ENCODE data around the gene TADA2A. TPM values are rescaled to one million over a fixed set of nuclear protein-coding genes. Genes with fewer than 3 reads are reported as not detected.
A peak's percentile ranks its signal among the peaks of the same experiment; 100 is the strongest.

TADA2A gene
- polyA plus RNA-seq, 1 donor: 22.3 TPM

DNA sequence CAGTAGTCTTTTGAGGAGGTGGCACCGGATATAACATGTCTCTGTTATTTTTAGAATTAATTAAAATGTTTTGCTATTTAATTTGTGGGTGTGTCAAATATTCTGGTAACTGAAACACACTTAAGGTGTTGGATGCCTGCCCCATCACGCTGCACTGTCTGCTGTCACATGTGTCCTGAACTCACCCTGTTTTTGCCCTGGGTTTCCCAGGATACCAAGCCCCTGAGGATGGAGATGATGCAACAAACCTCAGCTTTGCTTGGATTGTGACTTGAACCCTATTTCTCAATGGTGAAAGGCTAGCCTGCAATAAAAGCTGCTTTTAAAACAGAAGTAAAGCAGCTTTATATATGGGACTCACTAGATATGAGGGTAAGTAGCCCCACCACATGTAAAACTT is 71.5 kb downstream of the TADA2A start:
- Histone ChIP-seq H3K4me3 (ENCODE audit: low read length) (no peak overlapping the region), H3K4me1 (ENCODE audit: control insufficient read depth, insufficient read depth, low read length) (peaks cover 5% of the 10 kb centered on the region), H3K27ac (ENCODE audit: low read length) (no peak overlapping the region), H3K9me3 (ENCODE audit: control insufficient read depth, low read depth, low read length) (no peaks in the 10 kb centered on the region), H3K36me3 (ENCODE audit: control insufficient read depth, insufficient read depth, low read length) (peaks cover 58% of the 10 kb centered on the region), H3K27me3 (ENCODE audit: control insufficient read depth, insufficient read depth, low read length) (no peaks in the 10 kb centered on the region)
- no peak for DNase-seq
- no CpG with 5 or more reads among the region's 2 CpGs for WGBS (ENCODE audit: insufficient coverage, low lambda C conversion rate)

GRCh38 chr17:37479025-37479424 is 72.3 kb downstream of the TADA2A start:
- Histone ChIP-seq H3K4me1 (ENCODE audit: control insufficient read depth, insufficient read depth, low read length) (peaks cover 5% of the 10 kb centered on the region), H3K27ac (ENCODE audit: low read length) (no peak overlapping the region), H3K4me3 (ENCODE audit: low read length) (no peak overlapping the region), H3K9me3 (ENCODE audit: control insufficient read depth, low read depth, low read length) (no peaks in the 10 kb centered on the region), H3K36me3 (ENCODE audit: control insufficient read depth, insufficient read depth, low read length) (peaks cover 50% of the 10 kb centered on the region), H3K27me3 (ENCODE audit: control insufficient read depth, insufficient read depth, low read length) (no peaks in the 10 kb centered on the region)
- WGBS (ENCODE audit: insufficient coverage, low lambda C conversion rate): no CpG with 5 or more reads among the region's 1 CpG
- DNase-seq: no peak

GRCh38 chr17:37480427-37480826 is 73.7 kb downstream of the TADA2A start:
- WGBS (ENCODE audit: insufficient coverage, low lambda C conversion rate): no CpG with 5 or more reads among the region's 2 CpGs
- H3K36me3 ChIP-seq (ENCODE audit: control insufficient read depth, insufficient read depth, low read length): peaks cover 42% of the 10 kb centered on the region

GRCh38 chr17:37481001-37481665 is 74.4 kb downstream of the TADA2A start:
- H3K36me3 ChIP-seq (ENCODE audit: control insufficient read depth, insufficient read depth, low read length): peaks cover 35% of the 10 kb centered on the region
- 100% methylated on average over 1 of the region's 9 CpGs for WGBS (ENCODE audit: insufficient coverage, low lambda C conversion rate)
- H3K9me3 ChIP-seq (ENCODE audit: control insufficient read depth, low read depth, low read length): no peaks in the 10 kb centered on the region

More at GRCh38 chr17:37480427-37480826, 73.7 kb downstream of the TADA2A start:
- Histone ChIP-seq H3K4me3 (ENCODE audit: low read length) (no peak overlapping the region), H3K27ac (ENCODE audit: low read length) (no peak overlapping the region), H3K27me3 (ENCODE audit: control insufficient read depth, insufficient read depth, low read length) (no peaks in the 10 kb centered on the region), H3K4me1 (ENCODE audit: control insufficient read depth, insufficient read depth, low read length) (peaks cover 5% of the 10 kb centered on the region), H3K9me3 (ENCODE audit: control insufficient read depth, low read depth, low read length) (no peaks in the 10 kb centered on the region)
- DNase-seq: no peak

DNA sequence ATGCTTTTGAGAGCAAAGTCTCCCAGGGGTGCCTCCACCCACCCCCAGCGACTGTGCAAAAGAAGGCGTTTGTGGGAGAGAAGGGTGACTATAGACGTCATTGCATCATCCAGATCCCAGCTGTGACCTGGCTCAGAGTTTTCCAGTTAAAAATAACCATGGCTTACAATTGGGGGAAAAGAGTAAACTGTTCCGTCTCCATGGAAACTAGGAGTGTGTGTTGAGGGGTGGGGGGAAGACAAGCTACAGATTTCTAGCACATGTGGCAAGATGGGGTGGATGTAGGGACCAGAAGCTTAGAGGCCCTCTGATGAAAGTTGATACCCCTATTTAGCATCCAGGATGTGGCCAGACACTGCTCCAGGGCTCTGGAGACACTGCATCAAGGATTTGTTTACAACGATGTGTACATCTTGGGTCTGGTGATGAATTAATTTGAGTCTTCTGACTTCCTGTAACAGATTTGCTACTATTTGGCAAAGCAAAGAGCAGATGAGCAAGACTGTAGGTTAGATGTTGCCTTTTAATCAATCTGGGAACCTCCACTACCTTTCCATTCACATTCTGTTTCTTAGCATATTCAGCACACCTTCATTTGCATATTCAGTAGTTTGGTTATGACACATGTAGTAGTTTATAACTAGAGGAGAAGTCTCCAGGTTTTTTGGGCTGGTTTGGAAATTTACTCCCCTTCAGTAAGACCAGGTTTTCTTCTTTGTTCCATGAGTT is 76.8 kb downstream of the TADA2A start:
- Histone ChIP-seq H3K27ac (ENCODE audit: low read length) (peak overlapping the region; percentile 20), H3K27me3 (ENCODE audit: control insufficient read depth, insufficient read depth, low read length) (no peaks in the 10 kb centered on the region), H3K4me1 (ENCODE audit: control insufficient read depth, insufficient read depth, low read length) (peaks cover 13% of the 10 kb centered on the region), H3K9me3 (ENCODE audit: control insufficient read depth, low read depth, low read length) (no peaks in the 10 kb centered on the region), H3K4me3 (ENCODE audit: low read length) (no peak overlapping the region), H3K36me3 (ENCODE audit: control insufficient read depth, insufficient read depth, low read length) (peaks cover 12% of the 10 kb centered on the region)
- DNase-seq: peak; percentile 48 to 61
- WGBS (ENCODE audit: insufficient coverage, low lambda C conversion rate): no CpG with 5 or more reads among the region's 5 CpGs

More at GRCh38 chr17:37481001-37481665, 74.4 kb downstream of the TADA2A start:
- peaks cover 5% of the 10 kb centered on the region for H3K4me1 ChIP-seq (ENCODE audit: control insufficient read depth, insufficient read depth, low read length)
- DNase-seq: no peak
- no peak overlapping the region for H3K27ac ChIP-seq (ENCODE audit: low read length)
- H3K4me3 ChIP-seq (ENCODE audit: low read length): no peak overlapping the region
- no peaks in the 10 kb centered on the region for H3K27me3 ChIP-seq (ENCODE audit: control insufficient read depth, insufficient read depth, low read length)

- Histone ChIP-seq H3K36me3 (ENCODE audit: control insufficient read depth, insufficient read depth, low read length) (no peaks in the 10 kb centered on the region), H3K4me3 (ENCODE audit: low read length) (no peak overlapping the region), H3K27me3 (ENCODE audit: control insufficient read depth, insufficient read depth, low read length) (no peaks in the 10 kb centered on the region), H3K27ac (ENCODE audit: low read length) (no peak overlapping the region), H3K9me3 (ENCODE audit: control insufficient read depth, low read depth, low read length) (no peaks in the 10 kb centered on the region), H3K4me1 (ENCODE audit: control insufficient read depth, insufficient read depth, low read length) (peaks cover 17% of the 10 kb centered on the region)
- WGBS (ENCODE audit: insufficient coverage, low lambda C conversion rate): 80% methylated on average over 1 of the region's 1 CpG
- DNase-seq: no peak
Observed at GRCh38 chr17:37485938-37486570, 79.4 kb downstream of the TADA2A start.

GRCh38 chr17:37488009-37488604 is 81.4 kb downstream of the TADA2A start:
- no peaks in the 10 kb centered on the region for H3K27me3 ChIP-seq (ENCODE audit: control insufficient read depth, insufficient read depth, low read length)
- peak; percentile 46 to 58 for DNase-seq
- peak overlapping the region; percentile 85 for H3K27ac ChIP-seq (ENCODE audit: low read length)
- H3K4me1 ChIP-seq (ENCODE audit: control insufficient read depth, insufficient read depth, low read length): peaks cover 17% of the 10 kb centered on the region
- H3K9me3 ChIP-seq (ENCODE audit: control insufficient read depth, low read depth, low read length): no peaks in the 10 kb centered on the region
- no peaks in the 10 kb centered on the region for H3K36me3 ChIP-seq (ENCODE audit: control insufficient read depth, insufficient read depth, low read length)
- peak overlapping the region; percentile 66 for H3K4me3 ChIP-seq (ENCODE audit: low read length)
- 0% methylated on average over 3 of the region's 7 CpGs for WGBS (ENCODE audit: insufficient coverage, low lambda C conversion rate)

DNA sequence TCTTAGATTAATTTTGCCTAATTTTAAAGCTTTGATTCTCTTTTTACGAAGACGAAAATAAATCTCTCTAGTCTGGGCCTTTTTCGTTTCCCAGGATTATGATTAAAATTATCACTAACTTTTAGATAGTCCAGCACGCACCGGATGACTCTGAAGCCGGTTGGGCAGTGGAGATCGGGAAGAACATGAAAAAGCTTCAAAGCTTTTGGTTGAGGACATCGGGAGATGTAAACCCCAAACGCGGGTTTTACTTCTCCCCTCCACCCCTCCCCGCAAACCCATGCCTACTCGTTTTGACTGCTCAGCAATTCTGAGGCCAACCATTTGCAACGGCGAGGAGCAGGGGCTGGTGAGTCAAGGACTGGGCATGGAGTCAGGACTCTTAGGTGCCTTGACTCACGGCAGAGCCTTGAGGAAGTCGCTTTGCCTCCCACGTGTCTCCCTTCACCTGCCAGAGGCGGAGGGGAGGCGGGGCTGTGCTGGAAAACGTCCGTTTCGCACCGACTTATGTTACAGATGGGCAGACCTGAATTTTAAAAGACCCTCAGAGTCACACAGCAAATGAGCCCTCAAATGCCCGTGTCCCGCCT is 82.0 kb downstream of the TADA2A start:
- WGBS (ENCODE audit: insufficient coverage, low lambda C conversion rate): 20% methylated on average over 1 of the region's 25 CpGs
- peak overlapping the region; percentile 66 for H3K4me3 ChIP-seq (ENCODE audit: low read length)
- peak overlapping the region; percentile 85 for H3K27ac ChIP-seq (ENCODE audit: low read length)
- peaks cover 16% of the 10 kb centered on the region for H3K4me1 ChIP-seq (ENCODE audit: control insufficient read depth, insufficient read depth, low read length)
- no peaks in the 10 kb centered on the region for H3K9me3 ChIP-seq (ENCODE audit: control insufficient read depth, low read depth, low read length)
- no peaks in the 10 kb centered on the region for H3K36me3 ChIP-seq (ENCODE audit: control insufficient read depth, insufficient read depth, low read length)
- peak; percentile 62 to 85 for DNase-seq
- no peaks in the 10 kb centered on the region for H3K27me3 ChIP-seq (ENCODE audit: control insufficient read depth, insufficient read depth, low read length)

GRCh38 chr17:37489197-37490001 is 82.7 kb downstream of the TADA2A start, which contains the start of gene DUSP14:
Gene DUSP14, plus strand, starts transcription at chr17:37489891. Its CDS starts 22,382 bp downstream, at chr17:37512273.
- Histone ChIP-seq H3K36me3 (ENCODE audit: control insufficient read depth, insufficient read depth, low read length) (no peaks in the 10 kb centered on the region), H3K4me3 (ENCODE audit: low read length) (peak within 1 kb of the TSS; percentile 66), H3K27ac (ENCODE audit: low read length) (peak within 1 kb of the TSS; percentile 85), H3K27me3 (ENCODE audit: control insufficient read depth, insufficient read depth, low read length) (no peaks in the 10 kb centered on the region), H3K4me1 (ENCODE audit: control insufficient read depth, insufficient read depth, low read length) (peaks cover 16% of the 10 kb centered on the region), H3K9me3 (ENCODE audit: control insufficient read depth, low read depth, low read length) (no peaks in the 10 kb centered on the region)
- no CpG with 5 or more reads among the region's 100 CpGs for WGBS (ENCODE audit: insufficient coverage, low lambda C conversion rate)
- peak; percentile 83 to 91 for DNase-seq
